Lower leg skin (tissue), 3 donors: ENCODE data around the gene IRF9.

Experiments
- CTCF ChIP-seq, 3 donors: fragments of 450-650 bp; IDR thresholded peaks; one replicate each; pipeline ENCODE4 v1.5.1; 2016; ENCODE audit warnings: antibody characterized with exemption in 3 of 3, mild to moderate bottlenecking in 3 of 3, moderate library complexity in 2 of 3
- POLR2A ChIP-seq, 2 donors: fragments of 450-650 bp; IDR thresholded peaks; one replicate each; pipeline ENCODE4 v1.6.1; 2016 to 2017; ENCODE audit warnings: antibody characterized with exemption in 2 of 2, mild to moderate bottlenecking in 1 of 2, moderate library complexity in 1 of 2

- TF ChIP-seq CTCF (IDR thresholded peaks at IDR 0.05) (no peak), POLR2A (IDR thresholded peaks at IDR 0.05) (no peak)
Measured at GRCh38 chr14:24207625-24208024, 46.6 kb downstream of the IRF9 start.
